Stomach (tissue), 4 donors: ENCODE results near the gene RNF121.

ENCODE experiments used
- EP300 ChIP-seq: sonication (generic); formaldehyde crosslinking; IDR thresholded peaks from one replicate; pipeline ENCODE4 v1.6.1; 2017; ENCODE audit warnings: antibody characterized with exemption
- POLR2A ChIP-seq, 4 donors: fragments of 450-650 bp; IDR thresholded peaks; one replicate each; pipeline ENCODE4 v1.6.1; 2016; ENCODE audit warnings: antibody characterized with exemption in 4 of 4, control low read depth in 2 of 4, mild to moderate bottlenecking in 1 of 4, moderate library complexity in 1 of 4
- POLR2AphosphoS5 ChIP-seq, 3 donors: sonication (generic); formaldehyde crosslinking; IDR thresholded peaks; one replicate each; pipeline ENCODE4 v1.6.1; 2016; ENCODE audit warnings: antibody characterized with exemption in 3 of 3
- TF ChIP-seq, protein P1 (sequence below), 7 experiments: fragments of 450-650 bp in 4 of 7; fragments of 200-600 bp in 3 of 7; sonication (generic) in 3 of 7; IDR thresholded peaks; one replicate each; pipeline ENCODE4 v1.5.1; 2016 to 2019; ENCODE audit warnings: antibody characterized with exemption in 7 of 7, control low read depth in 2 of 7, mild to moderate bottlenecking in 1 of 7

DNA sequence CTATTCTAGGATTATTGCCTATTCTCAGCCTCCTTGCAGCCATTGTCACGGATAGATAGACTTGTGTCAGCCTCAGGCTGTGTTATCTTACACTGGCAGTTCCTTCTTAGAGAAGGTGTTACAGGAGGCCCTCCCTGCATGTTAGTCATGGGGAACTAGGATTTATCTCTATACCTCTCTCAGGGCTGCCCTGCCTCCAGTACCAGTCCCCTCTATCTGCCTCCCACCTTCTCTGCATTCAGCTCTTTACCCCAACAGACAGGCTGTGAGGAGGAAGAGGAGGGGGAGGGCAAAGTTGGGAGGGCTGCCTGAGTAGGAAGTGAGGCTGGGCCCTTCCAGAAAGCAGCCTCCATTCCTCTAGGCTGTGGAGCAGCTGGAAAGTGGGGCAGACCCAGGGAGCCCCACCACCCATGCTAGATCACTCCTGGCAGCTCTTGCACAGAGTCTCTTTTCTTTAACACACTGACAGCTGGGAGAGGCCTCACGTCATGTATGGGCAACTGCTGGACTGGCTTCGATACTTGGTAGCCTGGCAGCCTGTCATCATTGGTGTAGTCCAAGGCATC is 67.0 kb downstream of the RNF121 start:
- TF ChIP-seq, protein P1, sequence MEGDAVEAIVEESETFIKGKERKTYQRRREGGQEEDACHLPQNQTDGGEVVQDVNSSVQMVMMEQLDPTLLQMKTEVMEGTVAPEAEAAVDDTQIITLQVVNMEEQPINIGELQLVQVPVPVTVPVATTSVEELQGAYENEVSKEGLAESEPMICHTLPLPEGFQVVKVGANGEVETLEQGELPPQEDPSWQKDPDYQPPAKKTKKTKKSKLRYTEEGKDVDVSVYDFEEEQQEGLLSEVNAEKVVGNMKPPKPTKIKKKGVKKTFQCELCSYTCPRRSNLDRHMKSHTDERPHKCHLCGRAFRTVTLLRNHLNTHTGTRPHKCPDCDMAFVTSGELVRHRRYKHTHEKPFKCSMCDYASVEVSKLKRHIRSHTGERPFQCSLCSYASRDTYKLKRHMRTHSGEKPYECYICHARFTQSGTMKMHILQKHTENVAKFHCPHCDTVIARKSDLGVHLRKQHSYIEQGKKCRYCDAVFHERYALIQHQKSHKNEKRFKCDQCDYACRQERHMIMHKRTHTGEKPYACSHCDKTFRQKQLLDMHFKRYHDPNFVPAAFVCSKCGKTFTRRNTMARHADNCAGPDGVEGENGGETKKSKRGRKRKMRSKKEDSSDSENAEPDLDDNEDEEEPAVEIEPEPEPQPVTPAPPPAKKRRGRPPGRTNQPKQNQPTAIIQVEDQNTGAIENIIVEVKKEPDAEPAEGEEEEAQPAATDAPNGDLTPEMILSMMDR (IDR thresholded peaks at IDR 0.05) = no peak
- TF ChIP-seq POLR2A (IDR thresholded peaks at IDR 0.05) (no peak), EP300 (no peak), POLR2AphosphoS5 (IDR thresholded peaks at IDR 0.05) (no peak)
